HG02943 (cell line): ENCODE results near the gene TAMALIN.

Source experiments
- ATAC-seq: cut with Tn5 transposase; IDR thresholded peaks from one replicate; pipeline ENCODE4 v1.9.1; 2021; ENCODE audit warnings: mild to moderate bottlenecking, low read depth, moderate library complexity; ENCODE audit not compliant: unreplicated experiment

TAMALIN gene

DNA sequence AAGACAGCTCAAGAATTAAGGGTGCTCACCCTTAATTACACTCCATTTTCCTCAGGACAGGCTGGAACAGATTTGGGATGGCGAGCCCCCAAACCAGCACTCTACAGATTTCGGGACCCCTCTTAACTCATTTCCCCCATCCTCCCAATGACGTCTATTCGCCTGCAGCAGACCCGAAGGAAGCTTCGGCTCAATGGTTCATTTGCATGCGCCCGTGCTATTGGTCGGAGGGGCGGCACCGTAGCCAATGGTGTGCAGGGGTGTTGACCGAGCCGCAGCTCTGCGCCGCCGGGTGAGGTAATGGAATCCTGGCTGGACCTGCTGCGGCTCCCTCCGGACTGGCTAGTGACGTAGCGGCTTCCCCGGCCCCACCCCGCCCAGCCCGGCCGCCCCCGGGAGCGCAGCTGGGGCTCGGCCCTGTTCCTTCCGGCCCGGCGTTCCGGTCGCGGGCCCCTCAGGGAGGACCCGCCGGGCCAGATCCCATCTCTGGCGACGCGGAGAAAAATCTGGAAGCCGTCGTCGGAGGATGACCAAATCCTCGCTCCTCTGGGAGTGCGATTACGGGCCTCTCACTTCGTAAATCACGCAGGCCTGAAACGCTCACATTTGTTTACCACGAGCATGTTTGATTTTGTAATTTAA, 26.2 kb downstream of the TAMALIN start:
- ATAC-seq: peak; percentile 90

DNA sequence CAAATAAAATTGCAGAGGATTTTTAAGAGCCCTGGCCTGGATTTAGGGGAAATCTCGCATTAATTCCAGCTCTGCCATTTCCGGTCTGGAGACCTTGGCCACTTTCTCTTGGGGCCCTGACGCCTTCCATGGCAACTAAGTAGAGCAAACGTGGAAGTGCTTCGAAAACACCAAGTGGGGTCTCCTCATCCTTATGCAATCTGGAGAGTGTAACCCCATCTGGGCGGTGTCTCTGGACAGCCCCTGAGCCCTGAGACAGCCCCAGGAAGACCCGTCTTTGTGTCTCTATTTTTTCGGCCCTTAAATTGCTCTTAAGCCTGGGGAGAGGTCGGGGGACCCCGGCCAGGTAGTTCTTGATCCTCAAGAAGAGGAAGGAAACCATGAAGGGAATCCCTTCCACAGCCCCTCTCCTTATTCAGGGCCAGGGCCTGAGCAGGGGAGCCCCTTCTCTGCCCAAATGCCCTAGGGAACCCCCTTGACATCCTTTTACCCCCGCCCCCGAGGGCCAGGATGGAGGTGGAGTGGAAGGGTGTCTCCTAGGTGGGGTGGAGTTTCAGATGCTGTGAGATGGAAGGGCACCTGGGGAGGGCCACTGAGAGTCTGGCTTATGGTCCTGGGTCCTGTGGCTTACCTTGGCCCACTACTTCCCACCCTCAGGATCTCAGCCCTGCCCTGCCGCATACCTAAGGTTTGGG, 26.8 kb downstream of the TAMALIN start:
- no peak for ATAC-seq

DNA sequence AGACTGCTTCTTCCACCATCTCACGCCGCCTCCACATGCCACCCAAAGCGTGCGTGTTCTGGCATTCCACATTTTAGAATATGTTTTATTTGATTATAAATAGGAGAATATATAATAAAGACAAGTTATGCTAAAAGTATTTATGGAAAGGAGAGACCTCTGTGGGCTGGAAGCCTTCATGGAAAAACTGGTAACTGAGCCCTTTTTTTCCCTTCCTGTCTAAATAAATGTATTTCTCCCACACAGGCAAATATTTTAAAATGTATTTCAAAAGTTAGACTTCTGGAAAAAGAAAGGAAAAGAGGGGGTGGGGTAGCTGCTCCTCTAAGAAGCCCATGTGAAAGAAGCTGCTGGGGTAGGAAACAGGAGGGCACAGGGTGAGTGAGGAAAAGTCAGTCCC, 28.4 kb downstream of the TAMALIN start:
- no peak for ATAC-seq

DNA sequence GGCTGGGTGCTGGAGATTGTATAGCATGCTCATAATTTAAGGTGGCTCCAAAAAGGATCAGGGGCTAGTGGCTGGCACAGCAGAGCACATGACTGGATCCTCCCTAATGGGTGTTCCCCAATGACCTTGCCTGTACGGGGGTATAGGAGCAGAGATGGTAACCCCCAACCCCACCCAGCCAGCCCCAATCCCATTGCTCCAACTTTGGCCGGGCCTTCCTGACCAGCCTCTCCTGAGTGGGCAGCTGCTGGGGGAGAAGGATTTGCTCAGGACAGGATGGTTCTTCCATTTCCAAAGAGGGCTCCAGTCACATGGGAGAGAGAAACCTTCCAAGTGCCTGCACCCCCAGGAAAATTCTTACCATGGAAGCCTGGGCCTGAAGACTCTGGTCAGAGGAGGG, 29.2 kb downstream of the TAMALIN start:
- no peak for ATAC-seq

DNA sequence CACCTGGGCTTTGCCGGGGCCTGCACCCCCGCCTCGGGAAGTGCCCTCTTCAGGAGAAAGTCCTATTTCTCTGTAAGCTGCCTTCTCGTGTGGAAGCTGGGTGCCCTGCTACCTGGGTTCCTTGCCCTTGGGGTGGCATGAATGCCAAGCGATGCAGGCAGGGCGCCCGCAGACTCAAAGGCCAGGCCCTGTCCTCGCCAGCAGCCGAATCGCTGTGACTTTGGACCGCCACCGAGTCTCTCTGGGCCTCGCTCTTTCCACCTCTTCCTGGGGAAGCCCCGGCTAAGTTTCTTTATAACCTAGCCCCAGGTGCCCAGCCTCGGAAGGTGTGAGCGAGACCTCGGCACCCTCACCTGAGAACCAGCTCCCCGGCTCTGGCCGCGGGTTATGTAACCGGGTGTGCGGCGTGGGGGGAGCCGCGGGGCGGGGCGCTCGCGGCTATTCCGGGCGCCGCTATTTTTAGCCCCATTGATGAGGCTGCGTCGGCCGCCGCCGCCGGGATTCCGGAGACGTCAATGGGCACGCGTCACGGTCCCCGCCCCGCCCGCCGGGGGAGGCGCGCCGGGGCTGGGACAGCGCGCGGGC, 29.9 kb downstream of the TAMALIN start:
- no peak for ATAC-seq

DNA sequence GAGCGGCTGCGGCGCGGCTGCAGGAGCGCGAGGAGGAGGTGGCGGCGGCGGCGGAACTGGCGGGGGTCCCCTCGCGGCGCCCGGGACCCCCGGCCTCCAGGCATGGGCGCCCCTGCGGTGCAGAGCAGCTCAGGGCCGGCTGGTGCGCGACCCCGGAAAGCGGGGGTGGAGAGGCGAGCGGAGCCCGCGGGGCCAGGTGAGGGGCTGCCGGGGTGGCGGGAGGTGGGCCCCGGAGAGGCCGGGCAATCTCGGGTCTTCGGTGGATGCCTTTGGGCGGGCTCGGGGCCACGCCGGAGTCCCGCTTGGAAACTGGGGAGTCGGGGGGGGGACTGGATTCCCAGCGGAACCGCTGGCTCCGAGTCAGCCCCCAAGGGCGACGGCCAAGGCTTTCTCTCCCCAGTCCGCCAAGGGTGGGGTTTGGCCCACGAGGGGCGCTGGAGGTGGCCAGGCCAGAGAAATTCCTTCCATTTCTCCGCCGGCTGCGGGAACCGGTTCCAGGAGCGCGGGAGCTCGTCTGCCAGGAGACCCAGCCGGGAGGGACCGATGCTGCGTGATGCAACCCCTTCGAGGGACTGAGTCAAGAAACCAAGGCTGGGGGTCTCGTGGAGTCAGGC, 30.6 kb downstream of the TAMALIN start:
- ATAC-seq: no peak

DNA sequence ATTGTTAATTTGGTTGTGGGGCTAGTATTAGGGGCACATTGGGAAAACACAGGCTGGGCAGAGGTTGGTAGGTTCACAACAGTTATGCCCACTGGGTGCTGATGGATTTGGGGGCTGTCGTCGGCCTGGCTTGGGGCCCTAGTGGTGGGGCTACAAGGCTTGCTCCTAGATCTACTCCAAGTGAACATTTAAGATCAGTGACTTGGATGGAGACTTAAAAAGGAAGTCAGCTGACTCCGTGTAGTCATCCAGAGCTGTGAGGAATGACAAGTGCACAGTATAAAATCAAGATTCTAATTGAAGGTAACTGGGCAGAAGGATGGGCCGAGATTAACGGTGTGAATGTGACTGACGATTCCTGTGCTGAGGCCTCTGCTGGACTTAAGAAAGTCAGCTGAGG, 31.7 kb downstream of the TAMALIN start:
- ATAC-seq: no peak

DNA sequence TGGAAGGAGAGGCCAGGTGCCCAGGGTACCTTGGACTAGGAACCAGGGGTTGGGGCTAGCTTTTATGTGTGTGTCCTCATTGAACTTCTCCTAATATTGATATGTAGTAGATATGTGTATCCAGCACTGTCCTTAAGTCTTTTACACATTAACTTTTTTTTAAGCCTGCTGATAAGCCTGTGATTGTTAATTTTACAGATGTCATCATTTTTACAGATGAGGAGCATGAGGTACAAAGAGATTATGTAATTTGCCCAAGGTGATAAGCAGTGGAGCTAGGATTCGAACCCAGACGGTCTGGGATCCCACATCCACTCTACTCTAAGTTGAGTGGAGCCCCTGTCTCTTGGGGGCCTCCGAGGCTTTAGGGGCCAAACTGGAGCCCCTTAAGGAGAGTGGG, 34.3 kb downstream of the TAMALIN start:
- no peak for ATAC-seq

DNA sequence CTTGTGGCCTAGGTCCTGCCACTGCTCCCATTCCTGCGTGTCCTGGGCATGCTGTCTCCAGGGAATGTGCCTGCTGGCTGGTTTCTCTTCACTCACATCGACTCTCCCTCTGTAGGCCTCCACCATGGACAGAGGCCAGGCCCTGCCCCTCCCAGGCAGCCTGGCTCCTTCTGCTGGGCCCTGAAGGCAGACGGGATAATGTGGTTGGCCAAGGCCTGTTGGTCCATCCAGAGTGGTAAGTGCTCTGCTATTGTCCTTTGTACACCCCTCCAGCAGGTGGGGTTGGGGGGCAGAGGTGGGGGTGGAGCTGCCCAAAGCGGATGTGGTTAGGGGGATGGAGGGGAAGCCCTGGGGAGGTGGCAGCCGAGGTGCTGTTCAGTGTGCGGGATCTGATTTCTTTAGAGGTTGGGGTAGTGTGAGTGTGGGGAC, 35.0 kb downstream of the TAMALIN start:
- ATAC-seq: no peak

DNA sequence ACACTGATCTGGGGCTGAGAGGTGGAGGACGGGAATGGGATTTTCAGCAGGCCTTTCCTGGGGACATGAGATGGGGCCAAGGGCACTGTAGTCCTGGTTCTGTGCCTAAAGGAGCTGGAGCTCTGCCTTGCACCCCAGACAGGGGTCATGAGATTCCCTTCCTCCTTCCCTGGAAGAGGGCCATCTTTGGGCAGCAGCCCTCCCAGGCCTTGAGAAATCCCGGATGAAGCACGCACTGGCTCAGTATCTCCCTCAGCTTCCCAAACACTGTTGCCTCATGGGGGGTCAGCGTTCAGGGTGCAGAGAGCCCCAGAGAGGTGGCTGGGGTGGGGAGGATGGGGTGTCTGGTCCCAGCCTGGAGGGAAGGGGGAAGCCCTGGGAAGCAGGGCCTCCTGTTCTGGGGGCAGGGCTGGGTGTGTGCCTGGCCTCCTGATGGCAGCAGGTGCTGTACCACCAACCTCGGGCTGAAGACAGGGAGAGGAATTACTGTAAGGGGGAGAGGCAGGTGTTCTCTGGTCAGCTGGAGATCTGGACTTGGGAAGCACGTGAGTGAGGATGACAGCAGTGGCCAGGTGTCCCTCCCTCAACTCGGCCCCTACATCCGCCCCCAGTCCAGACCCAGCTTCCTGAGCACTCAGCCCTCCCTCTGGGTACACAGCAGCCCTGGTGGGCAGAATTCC, 36.1 kb downstream of the TAMALIN start:
- no peak for ATAC-seq

DNA sequence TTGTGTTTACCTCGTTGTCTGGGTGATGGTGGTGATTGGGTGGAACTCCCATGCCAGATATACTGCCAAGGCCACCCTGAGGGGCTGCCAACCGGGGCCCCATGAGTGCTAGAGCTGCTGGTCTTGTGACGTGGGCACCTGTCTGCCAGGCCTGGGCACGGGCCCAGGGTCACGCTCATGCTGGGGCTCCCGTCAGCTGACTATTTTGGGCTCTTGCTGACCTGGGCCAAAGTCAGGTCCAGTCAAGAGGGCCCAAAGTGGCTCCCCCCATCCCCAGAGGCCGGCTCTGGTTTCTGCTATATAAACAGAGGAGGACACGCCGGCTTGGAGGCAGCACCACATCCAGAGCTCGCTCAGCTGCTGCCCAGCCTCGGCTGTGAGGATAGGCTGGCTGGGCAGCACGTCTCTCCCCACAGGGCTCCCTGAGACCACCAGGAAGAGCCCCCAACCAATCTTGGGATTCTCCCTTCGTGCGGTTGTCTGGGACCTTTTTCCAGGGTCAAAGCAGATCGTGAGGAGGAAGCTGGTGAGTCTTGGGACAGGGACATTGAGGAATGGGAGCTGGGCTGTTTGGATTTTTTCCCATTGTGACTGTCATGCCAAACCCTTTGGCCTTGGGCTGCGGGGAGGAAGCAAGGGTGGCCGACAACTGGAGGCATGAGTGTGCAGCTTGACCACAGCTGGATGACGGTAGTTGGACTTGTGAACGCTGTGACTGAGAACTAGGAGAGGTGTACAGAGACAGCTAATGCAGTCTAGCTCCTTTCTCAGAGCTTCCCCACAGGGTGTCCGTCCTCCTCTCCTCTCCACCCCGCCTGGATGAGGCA, 36.9 kb downstream of the TAMALIN start:
- ATAC-seq: no peak

DNA sequence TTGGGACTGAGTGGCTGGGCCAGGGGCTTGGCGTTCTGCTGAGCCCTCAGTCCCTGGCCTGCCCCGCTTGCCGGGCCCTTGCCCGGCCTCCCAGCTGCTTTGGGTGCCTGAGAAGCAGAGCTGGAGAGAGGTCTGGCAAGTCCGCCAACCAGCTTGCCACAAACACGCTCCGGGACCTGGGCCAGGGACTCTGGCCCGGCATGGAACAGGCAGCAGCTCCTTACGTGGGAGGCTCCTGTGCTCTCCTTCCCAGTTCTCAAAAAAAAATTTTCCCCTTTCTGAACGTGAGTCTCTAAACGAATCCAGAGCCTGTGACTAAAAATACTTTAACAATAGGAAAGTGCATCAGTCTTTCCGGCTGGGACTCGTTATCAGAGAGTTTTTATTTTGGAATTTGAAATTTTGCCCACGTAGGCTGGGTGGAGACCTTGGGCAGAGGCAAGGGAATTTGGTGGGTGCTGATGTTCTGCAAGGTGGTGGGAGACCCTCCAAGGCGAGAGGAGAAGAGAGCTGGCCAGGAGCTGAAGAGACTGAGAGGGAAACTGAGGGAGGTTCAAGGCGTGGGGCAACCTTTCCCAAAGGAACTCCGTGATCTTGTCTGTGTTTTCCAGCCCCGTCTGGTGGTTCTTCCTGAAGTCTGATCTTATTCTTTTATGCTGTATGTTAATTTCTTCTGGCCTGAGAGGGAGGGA, 37.7 kb downstream of the TAMALIN start:
- no peak for ATAC-seq

DNA sequence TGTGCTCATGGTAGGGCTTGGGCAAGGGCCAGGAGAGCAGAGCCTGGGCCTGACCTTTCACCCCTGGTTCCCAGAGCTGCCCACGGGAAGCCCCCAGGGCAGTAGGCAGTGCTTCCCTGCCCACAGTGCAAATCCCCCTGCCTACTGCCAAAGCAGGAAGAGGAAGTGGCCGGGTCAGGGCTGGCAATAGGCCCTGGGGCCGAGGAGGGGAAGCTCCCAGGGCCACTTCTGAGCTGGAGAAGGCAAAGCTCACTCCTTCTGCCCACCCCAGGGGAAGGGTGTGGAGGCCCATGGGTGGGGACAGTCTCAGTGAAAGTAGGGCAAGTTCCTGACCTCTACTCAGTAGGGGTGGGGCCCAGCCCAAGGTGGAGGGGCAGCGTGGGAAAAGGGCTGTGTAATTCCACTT, 39.1 kb downstream of the TAMALIN start:
- no peak for ATAC-seq

DNA sequence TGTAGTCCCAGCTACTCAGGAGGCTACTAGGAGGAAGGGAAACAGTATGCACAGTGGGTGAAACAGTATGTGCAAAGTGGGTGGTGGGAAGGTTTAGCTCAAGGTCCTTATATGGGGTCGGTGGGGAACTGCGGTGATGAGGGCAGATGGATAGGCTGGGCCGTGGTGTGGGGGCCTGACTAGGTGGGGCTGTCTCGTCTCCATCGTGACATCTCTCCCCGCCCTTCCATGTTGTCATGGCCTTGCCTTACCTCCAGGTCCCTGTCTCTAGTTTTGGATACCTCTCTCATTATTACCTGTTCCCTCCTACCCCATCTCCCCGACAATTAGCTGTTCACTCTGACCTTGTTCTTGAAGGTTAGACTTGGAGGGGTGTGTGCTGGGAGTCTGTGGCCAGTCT, 40.1 kb downstream of the TAMALIN start:
- ATAC-seq: no peak

DNA sequence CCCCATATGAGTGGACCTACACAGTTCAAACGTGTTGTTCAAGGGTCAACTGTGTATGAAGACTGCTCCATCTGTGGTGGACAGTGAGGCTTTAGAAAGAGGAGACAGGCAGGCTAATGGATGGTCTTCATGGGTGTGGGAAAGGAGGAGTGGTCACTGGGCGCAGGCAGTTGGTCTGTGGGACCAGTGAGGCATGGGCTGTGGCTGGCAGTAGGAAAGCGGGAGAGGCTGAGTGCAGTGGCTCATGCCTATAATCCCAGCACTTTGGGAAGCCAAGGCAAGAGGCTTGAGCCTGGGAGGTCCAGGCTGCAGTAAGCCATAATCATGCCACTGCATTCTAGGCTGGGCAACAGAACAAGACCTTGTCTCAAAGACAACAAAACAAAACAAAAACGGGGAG, 42.5 kb downstream of the TAMALIN start:
- no peak for ATAC-seq

DNA sequence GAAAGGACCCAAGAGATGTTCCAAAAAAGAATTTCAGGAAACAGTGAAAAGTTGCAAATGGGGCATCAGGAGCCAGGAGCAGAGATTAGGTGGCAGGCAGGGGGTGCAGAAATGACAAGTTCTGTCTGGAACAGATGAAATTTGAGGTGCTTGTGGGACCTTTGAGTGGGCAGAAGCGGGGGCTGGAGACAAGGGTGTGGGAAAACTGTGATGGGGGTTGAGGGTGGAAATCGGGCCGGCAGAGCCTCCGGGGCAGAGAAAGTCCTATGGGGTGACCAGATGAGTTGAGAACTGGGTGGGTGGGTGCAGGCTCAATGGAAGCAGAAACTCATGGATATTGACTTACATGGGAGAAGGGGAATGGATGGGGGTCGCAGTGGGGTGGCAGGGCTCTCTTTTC, 42.9 kb downstream of the TAMALIN start:
- ATAC-seq: no peak

DNA sequence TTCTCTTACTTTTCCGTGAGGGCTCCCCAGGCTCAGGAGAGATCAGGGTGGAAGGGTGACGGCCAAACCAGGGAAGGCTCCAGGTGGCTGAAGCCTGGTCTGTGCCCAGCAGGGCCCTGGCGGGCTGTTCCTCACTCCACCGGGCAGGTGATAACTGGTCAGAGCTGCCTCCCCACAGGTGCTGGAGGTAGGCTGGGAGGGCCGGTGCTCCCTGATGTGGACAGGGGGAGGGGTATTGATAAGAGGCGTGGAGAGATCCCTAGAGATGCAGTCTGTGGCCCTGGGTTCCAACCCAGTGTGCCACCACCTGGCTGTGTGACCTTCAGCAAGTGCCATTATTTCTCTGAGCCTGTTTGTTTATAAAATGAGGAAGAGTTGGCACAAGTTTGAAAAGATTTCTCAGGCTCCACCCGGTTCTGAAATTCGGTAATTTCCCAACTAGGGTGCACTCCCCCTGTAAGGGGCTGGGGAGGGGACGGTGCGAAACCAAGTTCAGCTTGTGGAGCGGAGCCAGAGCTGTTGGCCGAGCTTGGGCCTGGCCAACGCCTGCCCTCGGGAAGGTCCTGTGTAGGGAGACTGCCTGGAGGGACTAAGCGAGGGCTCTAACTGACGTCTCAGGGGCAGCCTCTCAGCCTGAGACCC, 43.5 kb downstream of the TAMALIN start:
- peak; percentile 15 for ATAC-seq

DNA sequence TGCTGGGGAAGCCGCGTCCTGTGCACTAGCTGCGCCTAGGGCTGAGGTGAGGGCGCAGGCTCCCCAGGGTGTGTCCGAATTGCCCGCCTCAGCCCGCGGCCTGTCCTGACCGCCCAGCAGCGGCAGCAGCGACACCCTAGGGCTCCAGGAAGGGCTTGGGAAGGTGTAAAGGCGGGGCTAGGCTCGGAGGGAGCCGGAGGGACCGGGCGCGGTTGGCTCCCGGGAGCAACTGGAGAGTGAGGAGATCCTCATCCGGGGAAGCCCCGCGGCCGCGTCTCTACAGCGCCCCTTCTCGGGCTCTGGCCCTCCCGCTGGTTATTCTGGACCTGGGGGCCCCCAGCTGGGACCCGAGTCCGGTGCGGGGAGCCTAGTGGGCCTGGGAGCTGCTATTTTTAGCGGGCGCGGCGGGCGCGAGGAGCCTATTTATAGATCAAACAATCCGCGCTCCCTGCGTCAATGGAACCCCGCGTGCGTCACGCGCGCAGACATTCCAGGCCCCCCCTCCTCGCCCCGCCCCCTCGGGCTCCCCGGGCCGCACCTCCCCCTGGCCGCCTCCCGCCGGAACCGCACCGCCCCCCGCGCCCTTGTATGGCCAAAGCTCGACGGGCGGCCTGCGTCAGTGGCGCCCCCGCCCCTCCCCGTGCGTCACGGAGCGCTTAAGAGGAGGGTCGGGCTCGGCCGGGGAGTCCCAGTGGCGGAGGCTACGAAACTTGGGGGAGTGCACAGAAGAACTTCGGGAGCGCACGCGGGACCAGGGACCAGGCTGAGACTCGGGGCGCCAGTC, 44.2 kb downstream of the TAMALIN start, which contains the start of gene NR4A1:
Gene NR4A1, plus strand, starts transcription at position 685 of the 784 bp plus-strand sequence. CDS start 2,887 bp downstream, outside the sequence.
- peak; percentile 63 for ATAC-seq
